ENCODE data around the gene PIKFYVE. TPM values are rescaled to one million over a fixed set of nuclear protein-coding genes. Genes with fewer than 3 reads are reported as not detected.
"Not testable (repeated sequence)": the region's sequence is repeated elsewhere in the genome, so short reads cannot be mapped to it uniquely, and the experiment has no call there.

Gene PIKFYVE, protein sequence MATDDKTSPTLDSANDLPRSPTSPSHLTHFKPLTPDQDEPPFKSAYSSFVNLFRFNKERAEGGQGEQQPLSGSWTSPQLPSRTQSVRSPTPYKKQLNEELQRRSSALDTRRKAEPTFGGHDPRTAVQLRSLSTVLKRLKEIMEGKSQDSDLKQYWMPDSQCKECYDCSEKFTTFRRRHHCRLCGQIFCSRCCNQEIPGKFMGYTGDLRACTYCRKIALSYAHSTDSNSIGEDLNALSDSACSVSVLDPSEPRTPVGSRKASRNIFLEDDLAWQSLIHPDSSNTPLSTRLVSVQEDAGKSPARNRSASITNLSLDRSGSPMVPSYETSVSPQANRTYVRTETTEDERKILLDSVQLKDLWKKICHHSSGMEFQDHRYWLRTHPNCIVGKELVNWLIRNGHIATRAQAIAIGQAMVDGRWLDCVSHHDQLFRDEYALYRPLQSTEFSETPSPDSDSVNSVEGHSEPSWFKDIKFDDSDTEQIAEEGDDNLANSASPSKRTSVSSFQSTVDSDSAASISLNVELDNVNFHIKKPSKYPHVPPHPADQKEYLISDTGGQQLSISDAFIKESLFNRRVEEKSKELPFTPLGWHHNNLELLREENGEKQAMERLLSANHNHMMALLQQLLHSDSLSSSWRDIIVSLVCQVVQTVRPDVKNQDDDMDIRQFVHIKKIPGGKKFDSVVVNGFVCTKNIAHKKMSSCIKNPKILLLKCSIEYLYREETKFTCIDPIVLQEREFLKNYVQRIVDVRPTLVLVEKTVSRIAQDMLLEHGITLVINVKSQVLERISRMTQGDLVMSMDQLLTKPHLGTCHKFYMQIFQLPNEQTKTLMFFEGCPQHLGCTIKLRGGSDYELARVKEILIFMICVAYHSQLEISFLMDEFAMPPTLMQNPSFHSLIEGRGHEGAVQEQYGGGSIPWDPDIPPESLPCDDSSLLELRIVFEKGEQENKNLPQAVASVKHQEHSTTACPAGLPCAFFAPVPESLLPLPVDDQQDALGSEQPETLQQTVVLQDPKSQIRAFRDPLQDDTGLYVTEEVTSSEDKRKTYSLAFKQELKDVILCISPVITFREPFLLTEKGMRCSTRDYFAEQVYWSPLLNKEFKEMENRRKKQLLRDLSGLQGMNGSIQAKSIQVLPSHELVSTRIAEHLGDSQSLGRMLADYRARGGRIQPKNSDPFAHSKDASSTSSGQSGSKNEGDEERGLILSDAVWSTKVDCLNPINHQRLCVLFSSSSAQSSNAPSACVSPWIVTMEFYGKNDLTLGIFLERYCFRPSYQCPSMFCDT (N-terminal part only)
- total RNA-seq (2014; rRNA removed; shearing (Covaris generic)) = 27.8 and 38.8 TPM in 2 replicates

DNA sequence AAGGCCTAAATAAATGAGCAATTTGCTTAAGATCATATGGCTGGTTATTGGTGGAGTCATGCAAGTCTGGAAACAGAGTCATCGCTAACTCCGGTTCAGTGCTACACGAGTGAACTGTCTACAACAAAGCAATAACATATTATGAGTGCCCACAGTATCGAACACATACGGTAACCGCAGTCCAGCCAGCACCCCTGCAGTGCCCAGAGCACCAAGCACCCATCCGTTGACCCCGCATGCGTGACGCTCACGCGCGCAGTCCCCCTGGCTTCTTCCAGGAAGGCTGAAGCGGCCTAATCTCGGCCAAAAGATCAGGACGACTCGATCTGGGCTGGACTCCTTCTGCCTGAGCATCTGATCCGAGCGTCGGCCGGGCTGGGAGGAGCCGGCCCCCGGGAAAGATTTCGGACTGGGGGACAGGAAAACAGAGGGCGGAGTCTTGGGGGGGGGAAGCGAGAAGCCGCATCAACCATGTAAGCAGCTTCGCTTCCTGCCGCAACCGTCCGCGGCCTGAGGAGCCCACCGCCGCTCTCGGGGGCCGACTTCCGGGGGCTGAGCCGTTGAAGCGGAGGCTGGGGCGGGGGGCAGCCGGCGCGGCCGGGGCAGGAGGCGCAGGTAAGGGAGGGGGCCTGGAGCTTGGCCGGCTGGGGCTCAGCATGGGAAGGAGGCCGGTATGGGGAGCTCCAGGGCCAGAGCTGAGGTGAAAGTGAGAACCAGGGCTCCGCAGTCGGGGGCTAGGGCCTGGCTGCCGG, at the start of gene PIKFYVE:
Gene PIKFYVE, plus strand, starts transcription at position 455 of the 752 bp plus-strand sequence. CDS start 5,265 bp downstream, outside the sequence.
- Histone ChIP-seq H3K36me3 (replicated peaks; ENCODE audit: control insufficient read depth, insufficient read depth, low read length) (no peaks in the 10 kb centered on the region; the same call in 1 of the 2 replicates), H3K4me3 (ENCODE audit: insufficient read depth, low read depth, low read length) (peak within 1 kb of the TSS; percentile 92), H3K27me3 (ENCODE audit: control insufficient read depth, insufficient read depth, low read length) (no peaks in the 10 kb centered on the region)
- peak; percentile 96 for DNase-seq

DNA sequence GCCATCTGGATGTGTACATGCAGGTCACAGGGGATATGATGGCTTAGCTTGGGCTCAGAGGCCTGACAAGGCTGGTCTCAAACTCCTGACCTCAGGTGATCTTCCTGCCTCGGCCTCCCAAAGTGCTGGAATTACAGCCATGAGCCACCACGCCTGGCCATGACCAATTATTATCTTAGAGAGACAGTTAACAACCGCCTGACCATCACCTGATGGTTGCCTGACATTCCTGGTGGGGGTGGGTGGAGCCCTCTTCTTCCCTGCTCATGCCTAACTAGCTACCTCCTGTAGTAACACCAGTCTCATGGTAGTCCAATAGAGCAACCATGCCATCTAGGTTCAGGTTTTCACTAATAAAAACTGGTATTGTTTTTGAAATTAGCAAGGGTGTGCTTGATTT, 44.2 kb upstream of the PIKFYVE start:
- not testable (repeated sequence) for DNase-seq; H3K36me3 ChIP-seq (replicated peaks; ENCODE audit: control insufficient read depth, insufficient read depth, low read length); H3K27me3 ChIP-seq (ENCODE audit: control insufficient read depth, insufficient read depth, low read length); H3K4me3 ChIP-seq (ENCODE audit: insufficient read depth, low read depth, low read length)

DNA sequence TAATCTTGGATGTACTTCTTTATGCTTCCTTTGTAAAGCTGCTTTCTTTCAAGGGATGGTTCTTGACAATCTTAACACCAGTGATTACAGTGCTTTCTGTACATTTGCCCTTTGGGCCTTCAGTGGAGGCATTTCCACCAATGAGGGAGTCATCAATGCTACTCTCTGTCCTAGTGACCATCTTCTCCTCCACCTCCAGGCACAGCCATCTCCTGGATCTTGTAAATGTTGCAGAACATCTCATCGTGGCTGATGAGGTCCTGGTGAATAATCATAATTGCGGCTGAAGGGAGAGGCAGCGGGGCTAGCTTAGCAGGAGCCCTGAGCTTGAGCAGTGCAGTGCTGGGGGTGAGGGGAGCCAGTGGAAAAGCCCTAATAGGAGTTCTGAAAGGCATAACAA, 43.7 kb upstream of the PIKFYVE start:
- no peak for DNase-seq
- no peaks in the 10 kb centered on the region for H3K36me3 ChIP-seq (replicated peaks; ENCODE audit: control insufficient read depth, insufficient read depth, low read length)
- H3K4me3 ChIP-seq (ENCODE audit: insufficient read depth, low read depth, low read length) = no peak overlapping the region
- no peaks in the 10 kb centered on the region for H3K27me3 ChIP-seq (ENCODE audit: control insufficient read depth, insufficient read depth, low read length)

DNA sequence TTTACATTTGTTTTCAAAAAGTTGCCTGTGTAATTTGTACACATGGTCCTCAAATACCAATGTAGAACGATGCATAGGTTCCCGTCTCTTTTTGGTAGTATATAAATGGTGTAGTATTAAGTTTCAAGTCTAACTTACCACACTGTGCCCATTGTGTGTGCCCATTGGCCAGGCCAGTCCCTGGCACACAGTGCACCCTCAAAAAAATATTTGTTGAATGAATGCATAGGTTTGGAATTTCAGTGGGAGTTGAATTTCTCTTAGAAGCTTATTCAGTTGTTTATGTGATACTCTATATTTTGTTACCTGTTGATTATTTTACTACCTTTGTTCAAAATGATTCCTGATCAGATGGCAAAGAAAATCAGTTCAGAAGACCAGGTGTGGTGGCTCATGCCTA, 41.3 kb upstream of the PIKFYVE start:
- DNase-seq = no peak
- H3K27me3 ChIP-seq (ENCODE audit: control insufficient read depth, insufficient read depth, low read length) = no peaks in the 10 kb centered on the region
- no peak overlapping the region for H3K4me3 ChIP-seq (ENCODE audit: insufficient read depth, low read depth, low read length)
- H3K36me3 ChIP-seq (replicated peaks; ENCODE audit: control insufficient read depth, insufficient read depth, low read length) = no peaks in the 10 kb centered on the region

DNA sequence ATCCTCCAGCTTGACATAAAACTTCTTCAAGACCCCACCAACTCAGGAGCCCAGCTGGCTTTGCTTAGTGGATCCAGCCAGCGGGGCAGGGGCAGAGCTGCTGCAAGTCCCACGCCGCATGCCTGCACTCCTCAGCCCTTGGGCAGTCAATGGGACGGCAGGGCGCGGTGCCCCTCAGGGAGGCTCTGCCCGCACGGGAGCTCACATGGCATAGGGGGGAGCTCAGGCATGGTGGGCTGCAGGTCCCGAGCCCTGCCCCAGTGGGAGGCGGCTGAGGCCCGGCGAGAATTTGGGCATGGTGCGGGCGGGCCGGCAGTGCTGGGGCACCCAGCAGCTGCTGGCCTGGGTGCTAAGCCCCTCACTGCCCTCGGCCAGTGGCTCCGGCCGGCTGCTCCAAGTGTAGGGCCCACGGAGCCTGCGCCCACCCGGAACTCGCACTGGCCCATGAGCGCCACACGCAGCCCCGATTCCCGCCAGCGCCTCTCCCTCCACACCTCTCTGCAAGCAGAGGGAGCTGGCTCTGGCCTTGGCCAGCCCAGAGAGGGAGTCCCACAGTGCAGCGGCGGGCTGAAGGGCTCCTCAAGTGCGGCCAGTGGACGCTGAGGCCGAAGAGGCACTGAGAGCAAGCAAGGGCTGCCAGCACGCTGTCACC, 38.3 kb upstream of the PIKFYVE start:
- no peak overlapping the region for H3K4me3 ChIP-seq (ENCODE audit: insufficient read depth, low read depth, low read length)

GRCh38 chr2:208228476-208228875, 37.6 kb upstream of the PIKFYVE start:
- H3K27me3 ChIP-seq (ENCODE audit: control insufficient read depth, insufficient read depth, low read length) = no peaks in the 10 kb centered on the region
- no peaks in the 10 kb centered on the region for H3K36me3 ChIP-seq (replicated peaks; ENCODE audit: control insufficient read depth, insufficient read depth, low read length)
- no peak overlapping the region for H3K4me3 ChIP-seq (ENCODE audit: insufficient read depth, low read depth, low read length)
- no peak for DNase-seq

More for the DNA sequence above, 38.3 kb upstream of the PIKFYVE start:
- DNase-seq = no peak
- no peaks in the 10 kb centered on the region for H3K27me3 ChIP-seq (ENCODE audit: control insufficient read depth, insufficient read depth, low read length)
- H3K36me3 ChIP-seq (replicated peaks; ENCODE audit: control insufficient read depth, insufficient read depth, low read length) = no peaks in the 10 kb centered on the region

DNA sequence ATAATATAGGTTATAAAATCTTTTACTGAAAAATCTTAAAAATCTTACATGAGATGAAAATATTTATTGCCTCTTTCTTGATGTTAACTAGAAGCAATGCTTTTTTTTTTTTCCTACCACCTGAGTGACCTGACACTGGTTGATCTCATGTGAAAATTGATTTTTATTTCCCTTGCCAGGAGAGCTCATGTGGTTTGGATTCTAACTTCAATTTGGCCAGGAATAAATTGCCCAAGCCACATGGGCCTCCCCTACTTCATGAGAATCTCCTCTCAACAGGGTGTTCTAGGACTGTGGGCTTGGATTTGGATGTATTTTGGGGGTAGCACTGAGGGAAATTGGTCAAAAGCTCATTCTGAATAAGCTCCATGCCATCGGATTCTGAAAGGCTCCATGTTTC, 31.3 kb upstream of the PIKFYVE start:
- Histone ChIP-seq H3K4me3 (ENCODE audit: insufficient read depth, low read depth, low read length) (no peak overlapping the region), H3K27me3 (ENCODE audit: control insufficient read depth, insufficient read depth, low read length) (no peaks in the 10 kb centered on the region), H3K36me3 (replicated peaks; ENCODE audit: control insufficient read depth, insufficient read depth, low read length) (peaks cover 16% of the 10 kb centered on the region)
- no peak for DNase-seq

DNA sequence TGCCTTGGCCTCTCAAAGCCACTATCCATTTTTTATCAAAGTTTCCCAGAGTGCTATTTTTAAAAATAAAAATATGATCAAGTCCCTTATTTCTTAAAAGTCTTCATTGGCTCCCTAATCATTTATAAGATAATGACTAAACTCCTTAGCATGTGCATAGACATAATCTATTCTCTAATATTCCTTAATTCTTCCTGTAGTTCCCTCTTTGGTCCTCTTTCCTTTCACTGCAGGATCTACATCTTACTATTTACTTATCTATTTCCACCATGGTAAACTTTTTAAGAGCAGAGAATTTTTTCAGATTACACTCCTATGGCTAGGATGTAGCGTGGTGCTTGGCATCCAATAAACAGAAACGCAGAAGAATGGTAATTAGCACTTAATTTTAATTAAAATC, 30.2 kb upstream of the PIKFYVE start:
- Histone ChIP-seq H3K36me3 (replicated peaks; ENCODE audit: control insufficient read depth, insufficient read depth, low read length) (peaks cover 23% of the 10 kb centered on the region), H3K4me3 (ENCODE audit: insufficient read depth, low read depth, low read length) (no peak overlapping the region), H3K27me3 (ENCODE audit: control insufficient read depth, insufficient read depth, low read length) (no peaks in the 10 kb centered on the region)
- no peak for DNase-seq

GRCh38 chr2:208239770-208240493, 26.1 kb upstream of the PIKFYVE start:
- Histone ChIP-seq H3K27me3 (ENCODE audit: control insufficient read depth, insufficient read depth, low read length) (no peaks in the 10 kb centered on the region), H3K36me3 (replicated peaks; ENCODE audit: control insufficient read depth, insufficient read depth, low read length) (peaks cover 40% of the 10 kb centered on the region), H3K4me3 (ENCODE audit: insufficient read depth, low read depth, low read length) (no peak overlapping the region)
- no peak for DNase-seq

- Histone ChIP-seq H3K27me3 (ENCODE audit: control insufficient read depth, insufficient read depth, low read length) (no peaks in the 10 kb centered on the region), H3K4me3 (ENCODE audit: insufficient read depth, low read depth, low read length) (no peak overlapping the region), H3K36me3 (replicated peaks; ENCODE audit: control insufficient read depth, insufficient read depth, low read length) (peaks cover 42% of the 10 kb centered on the region)
- no peak for DNase-seq
Observed at GRCh38 chr2:208240619-208241209, 25.3 kb upstream of the PIKFYVE start.

- DNase-seq = no peak
- Histone ChIP-seq H3K4me3 (ENCODE audit: insufficient read depth, low read depth, low read length) (no peak overlapping the region), H3K36me3 (replicated peaks; ENCODE audit: control insufficient read depth, insufficient read depth, low read length) (peaks cover 46% of the 10 kb centered on the region), H3K27me3 (ENCODE audit: control insufficient read depth, insufficient read depth, low read length) (no peaks in the 10 kb centered on the region)
Observed at GRCh38 chr2:208244422-208244821, 21.6 kb upstream of the PIKFYVE start.

DNA sequence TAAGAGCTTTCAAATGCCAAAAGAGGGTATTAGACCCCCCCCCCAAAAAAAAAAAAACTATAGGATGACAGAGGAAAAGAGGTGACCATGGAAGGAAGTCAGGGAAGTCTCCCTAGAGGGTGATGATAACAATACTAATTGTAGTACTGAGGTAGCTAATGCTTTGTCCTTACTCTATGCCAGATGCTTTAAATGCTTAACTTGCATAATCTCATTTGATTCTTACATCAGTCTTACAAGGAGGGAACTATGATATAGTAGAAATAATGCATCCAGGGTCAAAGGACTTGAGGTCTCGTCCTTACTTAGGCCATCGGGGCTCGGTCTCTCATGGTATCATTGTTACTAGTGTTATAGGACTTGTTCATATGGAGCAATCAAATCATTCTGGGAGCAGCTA, 20.3 kb upstream of the PIKFYVE start:
- Histone ChIP-seq H3K36me3 (replicated peaks; ENCODE audit: control insufficient read depth, insufficient read depth, low read length) (peaks cover 42% of the 10 kb centered on the region), H3K4me3 (ENCODE audit: insufficient read depth, low read depth, low read length) (no peak overlapping the region), H3K27me3 (ENCODE audit: control insufficient read depth, insufficient read depth, low read length) (no peaks in the 10 kb centered on the region)
- DNase-seq = no peak
